ENCODE measurements around the gene OAF.

Gene OAF

GRCh38 chr11:120224972-120225909 is 14.4 kb downstream of the OAF start:
- DNase-seq, result no peak

- DNase-seq, result no peak
These were observed 15.4 kb downstream of the OAF start for GRCh38 chr11:120226242-120226641.

- no peak for DNase-seq
These were observed 15.9 kb downstream of the OAF start for GRCh38 chr11:120226714-120227113.

- no peak for DNase-seq
These were observed 16.5 kb downstream of the OAF start for GRCh38 chr11:120227228-120227852.

GRCh38 chr11:120228794-120229384 is 18.1 kb downstream of the OAF start:
- DNase-seq, result no peak

- no peak for DNase-seq
These were observed 18.9 kb downstream of the OAF start for GRCh38 chr11:120229451-120230424.

GRCh38 chr11:120230433-120231071 is 19.7 kb downstream of the OAF start:
- no peak for DNase-seq

- no peak for DNase-seq
These were observed 21.1 kb downstream of the OAF start for GRCh38 chr11:120231963-120232362.

GRCh38 chr11:120233207-120233803 is 22.5 kb downstream of the OAF start:
- DNase-seq, result no peak

GRCh38 chr11:120235024-120235628 is 24.3 kb downstream of the OAF start:
- no peak for DNase-seq

- DNase-seq, result no peak
These were observed 25.6 kb downstream of the OAF start for GRCh38 chr11:120236169-120237107.

GRCh38 chr11:120238968-120239620 is 28.3 kb downstream of the OAF start:
- no peak for DNase-seq

GRCh38 chr11:120239713-120240640 is 29.1 kb downstream of the OAF start, which contains the start of gene POU2F3:
Gene POU2F3 (plus strand): TSS chr11:120240140. CDS start chr11:120240344, 204 bp downstream.
- no peak for DNase-seq

GRCh38 chr11:120240866-120241265 is 30.0 kb downstream of the OAF start:
- DNase-seq, result no peak

- DNase-seq, result no peak
These were observed 30.4 kb downstream of the OAF start for GRCh38 chr11:120241277-120241676.

GRCh38 chr11:120243221-120243620 is 32.4 kb downstream of the OAF start:
- DNase-seq, result no peak

GRCh38 chr11:120244476-120245365 is 33.9 kb downstream of the OAF start:
- no peak for DNase-seq

Measured in activated gamma-delta T cell (primary cell).